SKM-1 treated with dmso at 0.1 percent for 144 hours (cell line): ENCODE measurements around the gene VPS9D1.
A peak's percentile ranks its signal among the peaks of the same experiment; 100 is the strongest.
"Not testable (repeated sequence)": the region's sequence is repeated elsewhere in the genome, so short reads cannot be mapped to it uniquely, and the experiment has no call there.

Experiments
- DNase-seq: peaks from one replicate; lab custom pipeline; 2025; ENCODE audit not compliant: unreplicated experiment; lab: John Stamatoyannopoulos, UW

VPS9D1 gene

DNA sequence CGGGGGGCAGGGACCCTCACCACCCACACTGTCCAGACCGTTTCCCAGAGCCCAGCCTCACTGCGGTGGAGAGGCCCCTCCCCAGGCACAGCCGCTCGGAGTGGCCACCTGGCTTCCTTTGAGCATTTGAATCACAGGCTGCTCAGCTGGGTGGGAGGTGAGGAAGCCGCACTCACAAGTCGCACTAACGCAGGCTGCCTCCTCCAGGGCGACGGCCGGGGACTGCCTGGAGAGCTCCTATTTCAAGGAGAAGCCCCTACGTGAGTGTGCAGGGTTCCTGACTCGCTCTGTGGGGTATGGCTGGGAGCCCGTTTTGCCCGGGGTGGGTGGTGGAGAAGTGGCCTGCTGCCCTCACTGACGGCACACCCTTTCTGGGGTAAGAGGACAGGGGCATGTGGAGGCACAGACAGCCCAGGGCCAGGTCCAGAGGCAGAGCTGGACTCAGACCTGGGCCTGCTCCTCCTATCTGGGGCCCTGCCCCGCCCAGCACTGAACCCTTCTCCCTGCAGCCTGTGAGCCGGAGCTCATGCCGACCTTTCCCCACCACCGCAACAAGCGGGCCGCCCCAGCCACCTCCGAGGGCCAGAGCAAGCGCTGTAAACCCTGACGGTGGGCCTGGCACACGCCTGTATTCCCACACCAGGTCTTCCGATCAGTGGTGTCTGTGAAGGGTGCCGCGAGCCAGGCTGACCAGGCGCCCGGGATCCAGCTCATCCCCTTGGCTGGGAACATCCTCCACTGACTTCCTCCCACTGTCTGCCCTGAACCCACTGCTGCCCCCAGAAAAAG is 25.4 kb downstream of the VPS9D1 start:
- no peak for DNase-seq

DNA sequence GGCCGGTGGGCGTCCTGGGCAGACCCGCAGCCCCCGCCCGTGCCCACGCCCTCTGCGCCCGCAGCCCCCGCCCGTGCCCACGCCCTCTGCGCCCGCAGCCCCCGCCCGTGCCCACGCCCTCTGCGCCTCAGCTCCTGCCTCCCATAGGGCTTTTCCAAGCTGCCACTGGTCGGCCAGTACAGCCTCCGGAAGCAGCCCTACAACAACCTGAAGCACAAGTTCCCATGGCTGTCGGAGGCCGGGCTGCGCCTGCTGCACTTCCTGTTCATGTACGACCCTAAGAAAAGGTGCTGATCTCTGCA is 26.0 kb downstream of the VPS9D1 start:
- not testable (repeated sequence) for DNase-seq

DNA sequence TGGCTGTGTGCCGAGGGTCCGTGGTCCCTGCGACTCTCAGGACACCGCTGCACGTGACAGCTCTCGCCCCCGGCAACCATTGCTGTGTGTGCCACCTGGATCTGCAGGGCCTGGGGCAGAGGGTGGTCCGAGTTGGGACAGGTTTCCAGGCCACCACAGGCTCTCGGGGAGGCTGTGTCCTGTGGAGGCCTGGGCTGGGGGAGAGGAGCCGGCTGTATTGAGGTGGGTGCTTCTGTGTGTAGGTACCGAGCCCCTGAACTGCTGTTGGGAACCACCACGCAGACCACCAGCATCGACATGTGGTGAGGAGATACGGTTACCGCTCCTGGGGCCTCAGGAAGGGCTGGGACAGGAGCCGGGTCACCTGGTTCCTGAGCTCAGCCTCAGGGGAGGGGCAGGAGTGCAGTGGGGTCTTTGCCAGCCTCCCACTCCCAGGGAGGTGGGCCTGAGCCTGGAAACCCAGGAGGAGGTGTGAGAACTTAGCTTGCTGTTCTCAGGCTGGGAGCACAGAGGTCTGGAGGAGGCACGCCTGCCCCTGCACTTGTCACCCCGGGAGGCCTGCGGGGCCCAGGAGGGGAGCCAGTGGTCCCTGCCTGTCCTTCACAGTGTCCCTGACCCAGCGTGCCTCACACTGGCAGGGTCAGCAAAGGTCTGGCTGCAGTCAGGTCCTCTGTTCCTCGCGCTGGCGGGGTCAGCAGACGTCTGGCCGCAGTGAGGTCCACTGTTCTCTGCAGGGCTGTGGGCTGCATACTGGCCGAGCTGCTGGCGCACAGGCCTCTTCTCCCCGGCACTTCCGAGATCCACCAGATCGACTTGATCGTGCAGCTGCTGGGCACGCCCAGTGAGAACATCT is 26.5 kb downstream of the VPS9D1 start:
- no peak for DNase-seq

DNA sequence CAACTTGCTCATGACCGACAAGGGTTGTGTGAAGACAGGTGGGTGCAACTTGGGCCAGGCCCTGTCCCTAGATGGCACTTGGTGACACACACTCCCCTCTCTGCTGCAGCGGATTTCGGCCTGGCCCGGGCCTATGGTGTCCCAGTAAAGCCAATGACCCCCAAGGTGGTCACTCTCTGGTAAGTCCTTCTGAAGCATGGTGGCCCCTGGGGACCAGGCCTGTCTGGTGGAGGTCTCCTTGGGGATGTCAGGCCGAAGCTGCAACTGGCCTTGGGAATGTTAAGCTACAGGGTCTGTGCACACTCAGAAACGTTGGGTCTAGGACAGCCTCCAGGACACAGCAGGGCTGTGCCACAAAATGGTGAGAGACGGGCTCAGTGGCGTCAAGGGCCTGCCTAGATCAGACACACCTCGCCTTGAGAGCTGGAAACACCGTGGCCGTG is 27.4 kb downstream of the VPS9D1 start:
- DNase-seq, result no peak

DNA sequence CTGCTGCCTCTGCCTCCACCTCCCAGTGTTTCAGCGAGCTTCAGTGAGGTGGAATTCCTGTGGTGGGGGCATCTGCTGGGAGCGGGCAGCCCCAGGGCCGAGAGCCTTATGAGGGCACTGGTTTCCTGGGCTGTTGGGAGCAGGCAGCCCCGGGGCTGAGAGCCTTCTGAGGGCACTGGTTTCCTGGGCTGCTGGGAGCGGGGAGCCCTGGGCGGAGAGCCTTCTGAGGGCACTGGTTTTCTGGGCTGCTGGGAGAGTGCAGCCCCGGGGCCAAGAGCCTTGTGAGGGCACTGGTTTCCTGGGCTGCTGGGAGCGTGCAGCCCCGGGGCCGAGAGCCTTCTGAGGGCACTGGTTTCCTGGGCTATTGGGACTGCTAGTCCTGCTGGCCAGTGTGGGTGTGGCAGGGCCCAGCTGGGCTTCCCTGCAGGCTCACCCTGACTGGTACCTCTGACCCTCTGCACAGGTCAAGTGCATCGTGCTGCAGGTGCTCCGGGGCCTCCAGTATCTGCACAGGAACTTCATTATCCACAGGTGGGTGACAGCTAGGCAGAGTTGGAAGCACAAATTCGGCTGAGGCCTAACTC is 28.6 kb downstream of the VPS9D1 start:
- no peak for DNase-seq

DNA sequence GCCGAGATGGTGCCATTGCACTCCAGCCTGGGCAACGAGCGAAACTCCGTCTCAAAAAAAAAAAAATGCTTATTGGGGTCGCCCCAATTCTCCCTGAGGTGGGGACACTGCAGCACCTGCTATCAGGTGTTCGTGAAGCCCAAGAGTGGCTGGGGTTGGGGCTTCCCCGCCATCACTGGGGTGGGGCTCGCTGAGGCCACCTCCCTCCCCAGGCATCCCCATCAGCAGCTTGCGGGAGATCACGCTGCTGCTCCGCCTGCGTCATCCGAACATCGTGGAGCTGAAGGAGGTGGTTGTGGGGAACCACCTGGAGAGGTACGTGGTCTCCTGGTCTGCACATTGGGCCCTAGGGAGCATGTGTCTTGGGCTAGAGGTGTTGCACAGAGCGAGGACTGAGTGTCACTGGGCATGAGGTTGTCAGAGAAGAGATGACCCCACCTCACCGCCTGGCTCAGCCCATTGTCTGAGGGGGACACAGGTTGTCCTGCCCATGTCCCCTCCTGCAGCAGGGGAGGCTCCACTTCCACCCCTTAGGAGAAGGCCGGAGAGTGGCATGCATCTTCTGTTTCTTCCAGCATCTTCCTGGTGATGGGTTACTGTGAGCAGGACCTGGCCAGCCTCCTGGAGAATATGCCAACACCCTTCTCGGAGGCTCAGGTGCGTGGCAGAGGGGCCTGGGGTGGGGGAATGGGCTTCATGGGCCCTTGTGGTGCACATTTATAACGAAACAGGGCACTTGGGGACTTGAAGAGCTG is 29.3 kb downstream of the VPS9D1 start:
- no peak for DNase-seq

DNA sequence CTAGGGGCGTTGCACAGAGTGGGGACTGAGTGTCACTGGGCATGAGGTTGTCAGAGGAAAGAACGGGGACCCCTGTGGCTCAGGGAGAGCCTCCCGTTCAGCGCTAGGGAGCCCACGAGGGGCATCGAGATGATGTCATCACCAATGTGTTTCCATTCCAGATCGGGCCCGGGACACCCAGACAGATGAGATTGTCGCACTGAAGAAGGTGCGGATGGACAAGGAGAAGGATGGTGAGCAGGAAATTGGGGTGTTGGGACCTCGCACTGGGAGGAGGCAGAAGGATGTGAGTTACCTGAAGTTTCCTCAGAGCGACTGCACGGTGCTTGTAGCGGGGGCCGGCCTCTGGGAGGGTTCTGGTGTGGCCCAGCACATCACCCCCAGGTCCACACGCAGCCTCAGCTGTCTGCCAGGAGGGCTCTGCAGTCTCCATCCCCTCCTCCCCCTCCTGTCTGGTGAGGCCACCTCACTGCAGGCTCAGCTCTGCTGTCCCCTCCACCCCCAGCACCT is 30.3 kb downstream of the VPS9D1 start:
- DNase-seq, result no peak

DNA sequence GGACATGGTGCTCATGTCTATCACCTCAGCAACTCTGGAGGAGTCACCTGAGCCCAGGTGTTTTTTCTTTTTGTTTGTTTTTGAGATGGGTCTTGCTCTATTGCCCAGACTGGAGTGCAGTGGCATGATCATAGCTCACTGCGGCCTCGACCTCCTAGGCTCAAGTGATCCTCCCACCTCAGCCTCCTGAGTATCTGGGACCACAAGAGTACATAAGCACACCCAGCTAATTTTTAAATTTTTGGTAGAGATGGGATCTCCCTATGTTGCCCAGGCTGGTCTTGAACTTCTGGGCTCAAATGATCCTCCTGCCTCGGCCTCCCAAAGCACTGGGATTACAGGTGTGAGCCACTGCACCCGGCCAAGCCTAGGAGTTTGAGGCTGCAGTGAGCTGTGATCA is 31.1 kb downstream of the VPS9D1 start:
- DNase-seq, result not testable (repeated sequence)

DNA sequence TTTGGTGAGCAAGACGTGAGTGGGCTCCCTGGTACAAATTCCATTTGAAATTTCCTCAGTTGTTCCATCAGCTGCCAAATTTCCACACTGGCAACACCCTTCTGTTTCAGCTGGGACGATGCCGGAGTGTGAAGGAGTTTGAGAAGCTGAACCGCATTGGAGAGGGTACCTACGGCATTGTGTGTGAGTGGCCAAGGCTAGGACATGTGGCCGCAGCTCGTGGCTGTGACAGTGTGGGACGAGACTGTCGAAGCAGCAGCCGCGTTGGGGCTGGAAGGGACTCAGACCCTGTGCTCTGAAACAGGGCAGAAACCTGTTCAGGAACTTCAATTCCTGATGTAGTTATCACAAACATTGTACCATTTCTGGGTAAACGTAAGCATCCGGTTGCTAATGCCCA is 31.6 kb downstream of the VPS9D1 start:
- no peak for DNase-seq

DNA sequence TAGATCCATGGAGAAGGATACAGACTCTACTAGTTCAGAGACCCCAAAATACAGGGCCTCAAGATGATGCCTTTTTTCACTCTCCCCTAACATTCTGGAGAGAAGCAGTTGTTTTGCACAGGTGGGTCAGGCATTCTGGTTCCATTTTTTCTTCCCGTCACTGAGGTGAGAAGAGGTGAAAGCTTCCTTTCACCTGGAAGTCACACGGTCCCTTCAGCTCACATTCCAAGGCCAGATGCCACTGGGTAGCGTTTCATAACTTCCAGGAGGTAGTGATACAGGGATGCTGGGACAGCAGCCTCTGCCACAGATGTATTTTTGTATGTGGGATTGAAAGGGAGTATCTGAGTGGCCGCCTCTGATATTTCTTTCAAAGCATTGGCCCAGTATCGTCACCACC is 32.3 kb downstream of the VPS9D1 start:
- no peak for DNase-seq

DNA sequence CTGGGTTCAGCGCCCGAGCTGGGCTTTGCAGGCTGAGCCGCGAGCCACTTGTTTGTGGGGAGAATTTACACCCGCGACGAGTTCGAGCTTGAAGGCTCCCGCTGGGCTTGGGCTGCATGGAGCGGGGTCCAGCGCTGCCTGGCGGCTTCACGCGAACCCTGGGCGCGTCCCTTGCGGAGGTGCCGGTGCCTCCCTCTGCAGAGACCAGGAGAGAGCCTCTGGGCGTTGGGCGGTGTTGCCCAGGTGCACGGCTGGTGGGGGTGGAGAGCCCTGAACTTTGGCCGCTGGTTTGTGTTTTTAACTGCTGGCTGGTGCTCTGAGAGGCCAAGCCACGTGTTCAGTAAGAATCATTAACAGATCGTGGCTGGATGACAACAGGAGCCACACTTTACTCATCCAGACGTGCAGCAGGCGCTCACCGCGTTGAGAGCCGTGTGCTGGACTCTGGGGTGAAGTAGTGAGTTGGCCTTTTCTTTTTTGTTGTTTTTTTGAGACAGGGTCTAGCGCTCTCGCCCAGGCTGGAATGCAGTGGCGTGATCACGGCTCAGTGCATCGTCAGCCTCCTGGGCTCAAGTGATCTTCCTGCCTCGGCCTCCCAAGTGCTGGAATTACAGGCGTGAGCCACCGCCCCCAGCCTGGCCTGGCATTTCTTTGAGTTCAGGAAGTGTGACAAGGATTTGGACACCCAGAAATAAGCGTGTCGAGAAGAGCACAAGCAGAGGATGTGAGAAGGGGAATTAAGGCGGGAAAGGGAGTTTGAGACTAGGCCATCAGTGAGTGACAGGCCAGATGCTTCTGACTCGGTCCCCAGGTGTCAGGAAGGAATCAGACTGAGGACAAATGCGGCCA is 33.4 kb downstream of the VPS9D1 start:
- DNase-seq, result no peak

DNA sequence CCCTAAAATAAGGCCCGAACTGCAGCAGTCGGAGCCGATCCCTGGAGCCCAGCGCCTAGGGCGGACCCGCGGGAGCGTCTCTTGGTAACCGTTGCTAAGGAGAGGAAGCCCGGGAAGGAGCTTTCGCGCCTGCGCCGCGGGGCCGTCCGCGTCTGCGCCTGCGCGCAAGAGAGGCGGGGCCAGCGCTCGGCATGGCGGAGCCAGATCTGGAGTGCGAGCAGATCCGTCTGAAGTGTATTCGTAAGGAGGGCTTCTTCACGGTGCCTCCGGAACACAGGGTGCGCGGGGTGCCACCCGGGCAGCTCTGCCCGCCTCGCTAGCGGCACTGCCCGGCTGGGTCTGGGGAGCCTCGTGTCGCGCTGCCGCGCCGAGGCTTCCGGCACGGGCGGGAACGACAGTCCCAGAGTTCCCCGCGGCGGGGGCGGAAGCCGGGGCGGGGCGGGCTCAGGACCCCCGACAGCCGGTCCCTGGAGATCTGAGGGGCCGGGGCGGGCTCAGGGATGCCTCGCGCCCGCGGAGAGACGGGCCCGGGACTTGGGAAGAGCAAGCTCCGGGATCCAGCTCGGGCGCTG is 34.1 kb downstream of the VPS9D1 start, which contains the start of gene CDK10:
Gene CDK10 (plus strand): TSS at position 170 of the 572 bp plus-strand sequence. CDS start 22 bp downstream, at position 192.
- DNase-seq, result peak; percentile 71

DNA sequence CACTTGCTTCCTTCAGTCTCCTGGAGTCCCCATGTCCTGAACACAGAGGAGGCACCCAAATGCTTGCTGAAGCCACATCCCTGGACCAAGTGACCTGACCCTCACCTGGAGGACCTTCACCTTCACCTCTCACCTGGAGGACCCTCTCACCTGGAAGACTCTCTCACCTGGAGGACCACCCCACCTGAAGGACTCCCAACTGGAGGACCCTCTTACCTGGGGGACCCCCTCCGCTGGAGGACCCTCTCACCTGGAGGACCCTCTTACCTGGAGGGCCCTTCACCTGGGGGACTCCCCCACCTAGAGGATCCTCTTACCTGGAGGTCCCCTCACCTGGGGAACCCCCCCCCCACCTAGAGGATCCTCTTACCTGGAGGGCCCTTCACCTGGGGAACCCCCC is 34.8 kb downstream of the VPS9D1 start:
- no peak for DNase-seq

DNA sequence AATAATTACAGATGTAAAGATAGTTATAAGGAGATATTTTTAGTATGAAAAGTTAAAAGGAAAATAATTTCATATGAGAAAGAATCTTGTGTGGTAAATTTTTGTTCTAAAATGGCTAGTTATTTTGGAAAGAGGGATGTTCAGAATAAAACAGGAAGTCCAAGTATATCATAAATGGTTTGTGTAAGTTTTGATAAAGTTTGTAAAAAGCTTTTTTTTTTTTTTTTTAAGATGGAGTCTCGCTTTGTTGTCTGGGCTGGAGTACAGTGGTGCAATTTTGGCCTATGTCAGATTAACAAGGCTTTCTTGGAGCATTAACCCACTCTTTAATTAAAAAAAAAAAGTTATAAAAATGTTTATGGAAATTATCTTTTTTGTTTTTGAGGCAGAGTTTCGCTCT is 42.4 kb downstream of the VPS9D1 start:
- no peak for DNase-seq

DNA sequence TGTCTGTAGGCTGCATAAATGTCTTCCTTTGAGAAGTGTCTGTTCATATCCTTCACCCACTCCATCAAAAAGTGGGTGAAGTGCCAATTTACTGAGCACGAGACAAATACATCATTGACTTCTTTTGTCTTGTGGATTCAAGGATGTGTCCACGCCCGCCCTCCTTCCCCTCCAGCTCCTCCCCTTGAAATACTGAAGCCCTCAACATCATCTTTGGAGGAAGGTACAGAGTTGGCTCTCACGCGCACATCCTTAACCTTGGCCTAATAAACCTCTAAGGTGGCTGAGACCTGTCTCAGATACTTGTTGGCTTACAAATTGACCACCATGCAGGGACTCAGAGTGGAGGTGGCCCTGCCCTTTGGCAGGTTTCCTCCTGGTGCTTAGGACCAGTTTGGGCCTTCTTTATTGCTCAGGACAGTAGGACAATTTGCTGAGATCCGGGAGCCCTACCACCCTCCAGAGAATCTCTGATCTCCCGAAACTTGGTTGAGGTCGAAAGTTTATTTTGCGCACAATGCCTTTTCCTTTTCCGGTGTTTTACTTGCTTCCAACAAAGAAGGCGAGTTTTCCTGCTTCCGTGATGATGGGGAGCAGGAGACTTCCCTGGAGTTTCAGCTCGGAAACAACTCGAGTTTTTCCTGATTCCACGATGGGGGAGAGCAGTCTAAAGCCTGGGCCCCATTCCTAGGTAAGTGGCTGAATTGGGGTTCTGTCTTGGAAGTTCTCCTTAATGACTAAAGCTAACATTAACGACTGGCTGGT is 48.3 kb downstream of the VPS9D1 start:
- DNase-seq, result no peak

DNA sequence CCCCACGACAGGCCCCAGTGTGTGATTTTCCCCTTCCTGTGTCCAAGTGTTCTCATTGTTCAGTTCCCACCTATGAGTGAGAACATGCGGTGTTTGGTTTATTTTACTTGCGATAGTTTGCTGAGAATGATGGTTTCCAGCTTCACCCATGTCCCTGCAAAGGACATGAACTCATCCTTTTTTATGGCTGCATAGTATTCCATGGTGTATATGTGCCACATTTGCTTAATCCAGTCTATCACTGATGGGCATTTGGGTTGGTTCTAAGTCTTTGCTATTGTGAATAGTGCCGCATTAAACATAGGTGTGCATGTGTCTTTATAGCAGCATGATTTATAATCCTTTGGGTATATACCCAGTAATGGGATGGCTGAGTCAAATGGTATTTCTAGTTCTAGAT is 49.1 kb downstream of the VPS9D1 start:
- not testable (repeated sequence) for DNase-seq

DNA sequence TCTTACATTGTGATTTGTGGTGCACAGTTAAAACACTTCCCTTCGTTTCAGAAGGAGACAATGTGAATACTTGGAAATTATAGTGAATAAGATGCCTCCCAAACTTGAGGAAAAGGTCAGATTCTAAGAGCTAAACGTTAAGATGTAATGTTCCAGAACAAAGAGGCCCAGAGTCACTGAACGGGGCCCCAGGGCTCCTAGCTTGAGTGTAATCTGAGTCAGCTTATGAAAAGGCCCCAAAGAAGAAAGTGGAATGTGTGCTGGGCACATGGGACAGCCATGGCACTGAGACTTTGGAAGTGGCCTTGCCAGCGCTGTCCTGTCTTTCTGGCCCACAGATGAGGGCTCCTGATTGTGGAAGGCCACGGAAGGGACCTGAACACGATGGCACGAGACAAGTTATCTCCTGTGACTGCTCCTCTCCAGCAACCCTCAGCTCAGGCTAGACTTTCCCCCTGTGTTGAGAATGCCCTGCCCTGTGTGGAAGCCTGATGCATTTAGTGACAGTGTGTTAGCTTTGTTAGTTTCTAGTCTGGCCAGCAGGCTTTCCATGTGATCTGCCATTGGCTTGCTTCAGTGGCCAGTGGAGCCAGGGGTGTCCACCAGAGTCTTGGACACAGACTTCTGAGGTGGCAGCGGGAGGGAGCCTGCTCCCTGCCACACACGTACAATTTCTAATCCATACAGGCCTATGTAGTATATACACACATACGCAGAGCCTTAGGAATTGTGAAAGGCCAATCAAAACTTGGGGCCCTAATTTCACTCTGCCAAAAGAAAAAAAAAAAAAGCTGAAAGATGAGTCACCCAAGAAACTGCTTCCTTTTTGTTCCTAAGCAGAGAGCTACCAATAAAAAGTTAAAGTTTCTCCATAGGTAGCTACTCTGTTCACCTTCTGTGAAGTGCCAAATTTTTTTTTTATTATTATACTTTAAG is 49.9 kb downstream of the VPS9D1 start:
- no peak for DNase-seq

DNA sequence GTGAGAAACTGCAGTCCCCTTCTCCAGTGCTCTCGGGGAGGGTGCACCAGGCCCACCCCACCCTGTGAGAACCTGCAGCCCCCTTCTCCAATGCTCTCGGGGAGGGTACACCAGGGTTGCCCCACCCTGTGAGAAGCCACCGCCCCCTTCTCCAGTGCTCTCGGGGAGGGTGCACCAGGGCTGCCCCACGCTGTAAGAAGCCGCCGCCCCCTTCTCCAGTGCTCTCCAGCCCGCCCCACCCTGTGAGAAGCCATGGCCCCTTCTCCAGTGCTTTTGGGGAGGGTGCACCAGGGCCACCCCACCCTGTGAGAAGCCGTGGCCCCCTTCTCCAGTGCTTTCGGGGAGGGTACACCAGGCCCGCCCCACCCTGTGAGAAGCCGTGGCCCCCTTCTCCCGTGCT is 50.9 kb downstream of the VPS9D1 start:
- DNase-seq, result no peak
